ENCODE data around the gene RNASE12. TPM values are rescaled to one million over a fixed set of nuclear protein-coding genes. Genes with fewer than 3 reads are reported as not detected.

Gene RNASE12
- total and polyA plus RNA-seq, 9 of the 15 experiments (the other 6 are each of a cell fraction or from before 2014, with no cell fraction given) = 0.24 TPM; not detected in 8

- no peak for TF ChIP-seq ZBTB11 (CRISPR knock-in tag; IDR thresholded peaks at IDR 0.05)
- peak; percentile 48; the same call in 1 of the 2 replicates for TF ChIP-seq NFIC (IDR thresholded peaks at IDR 0.05)
- no peak for TF ChIP-seq PCBP1 (IDR thresholded peaks at IDR 0.05; ENCODE audit: low read depth, low read length, poor library complexity, severe bottlenecking)
- no peak for TF ChIP-seq ZNF449 (CRISPR knock-in tag; IDR thresholded peaks at IDR 0.05)
- TF ChIP-seq TAL1 (IDR thresholded peaks at IDR 0.05) = peak; percentile 77
- TF ChIP-seq MCM7 (IDR thresholded peaks at IDR 0.05) = no peak
- TF ChIP-seq, protein P1, sequence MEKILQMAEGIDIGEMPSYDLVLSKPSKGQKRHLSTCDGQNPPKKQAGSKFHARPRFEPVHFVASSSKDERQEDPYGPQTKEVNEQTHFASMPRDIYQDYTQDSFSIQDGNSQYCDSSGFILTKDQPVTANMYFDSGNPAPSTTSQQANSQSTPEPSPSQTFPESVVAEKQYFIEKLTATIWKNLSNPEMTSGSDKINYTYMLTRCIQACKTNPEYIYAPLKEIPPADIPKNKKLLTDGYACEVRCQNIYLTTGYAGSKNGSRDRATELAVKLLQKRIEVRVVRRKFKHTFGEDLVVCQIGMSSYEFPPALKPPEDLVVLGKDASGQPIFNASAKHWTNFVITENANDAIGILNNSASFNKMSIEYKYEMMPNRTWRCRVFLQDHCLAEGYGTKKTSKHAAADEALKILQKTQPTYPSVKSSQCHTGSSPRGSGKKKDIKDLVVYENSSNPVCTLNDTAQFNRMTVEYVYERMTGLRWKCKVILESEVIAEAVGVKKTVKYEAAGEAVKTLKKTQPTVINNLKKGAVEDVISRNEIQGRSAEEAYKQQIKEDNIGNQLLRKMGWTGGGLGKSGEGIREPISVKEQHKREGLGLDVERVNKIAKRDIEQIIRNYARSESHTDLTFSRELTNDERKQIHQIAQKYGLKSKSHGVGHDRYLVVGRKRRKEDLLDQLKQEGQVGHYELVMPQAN (IDR thresholded peaks at IDR 0.05; ENCODE audit: borderline replicate concordance) = no peak
- TF ChIP-seq ZNF57 (CRISPR knock-in tag; IDR thresholded peaks at IDR 0.05) = no peak
- no peak for TF ChIP-seq PHB2 (IDR thresholded peaks at IDR 0.05; ENCODE audit: low read depth)
- peak; percentile 68; the same call in 1 of the 2 replicates for TF ChIP-seq DPF2 (IDR thresholded peaks at IDR 0.05)
- TF ChIP-seq SMARCE1 (IDR thresholded peaks at IDR 0.05) = peak; percentile 40; the same call in 1 of the 2 replicates
- TF ChIP-seq NCOA1 (IDR thresholded peaks at IDR 0.05; ENCODE audit: low read depth) = no peak
- TF ChIP-seq ESRRA (IDR thresholded peaks at IDR 0.05; ENCODE audit: borderline replicate concordance, low read depth) = no peak
- no peak for TF ChIP-seq ZNF778 (CRISPR knock-in tag; IDR thresholded peaks at IDR 0.05)
- TF ChIP-seq, protein P2, sequence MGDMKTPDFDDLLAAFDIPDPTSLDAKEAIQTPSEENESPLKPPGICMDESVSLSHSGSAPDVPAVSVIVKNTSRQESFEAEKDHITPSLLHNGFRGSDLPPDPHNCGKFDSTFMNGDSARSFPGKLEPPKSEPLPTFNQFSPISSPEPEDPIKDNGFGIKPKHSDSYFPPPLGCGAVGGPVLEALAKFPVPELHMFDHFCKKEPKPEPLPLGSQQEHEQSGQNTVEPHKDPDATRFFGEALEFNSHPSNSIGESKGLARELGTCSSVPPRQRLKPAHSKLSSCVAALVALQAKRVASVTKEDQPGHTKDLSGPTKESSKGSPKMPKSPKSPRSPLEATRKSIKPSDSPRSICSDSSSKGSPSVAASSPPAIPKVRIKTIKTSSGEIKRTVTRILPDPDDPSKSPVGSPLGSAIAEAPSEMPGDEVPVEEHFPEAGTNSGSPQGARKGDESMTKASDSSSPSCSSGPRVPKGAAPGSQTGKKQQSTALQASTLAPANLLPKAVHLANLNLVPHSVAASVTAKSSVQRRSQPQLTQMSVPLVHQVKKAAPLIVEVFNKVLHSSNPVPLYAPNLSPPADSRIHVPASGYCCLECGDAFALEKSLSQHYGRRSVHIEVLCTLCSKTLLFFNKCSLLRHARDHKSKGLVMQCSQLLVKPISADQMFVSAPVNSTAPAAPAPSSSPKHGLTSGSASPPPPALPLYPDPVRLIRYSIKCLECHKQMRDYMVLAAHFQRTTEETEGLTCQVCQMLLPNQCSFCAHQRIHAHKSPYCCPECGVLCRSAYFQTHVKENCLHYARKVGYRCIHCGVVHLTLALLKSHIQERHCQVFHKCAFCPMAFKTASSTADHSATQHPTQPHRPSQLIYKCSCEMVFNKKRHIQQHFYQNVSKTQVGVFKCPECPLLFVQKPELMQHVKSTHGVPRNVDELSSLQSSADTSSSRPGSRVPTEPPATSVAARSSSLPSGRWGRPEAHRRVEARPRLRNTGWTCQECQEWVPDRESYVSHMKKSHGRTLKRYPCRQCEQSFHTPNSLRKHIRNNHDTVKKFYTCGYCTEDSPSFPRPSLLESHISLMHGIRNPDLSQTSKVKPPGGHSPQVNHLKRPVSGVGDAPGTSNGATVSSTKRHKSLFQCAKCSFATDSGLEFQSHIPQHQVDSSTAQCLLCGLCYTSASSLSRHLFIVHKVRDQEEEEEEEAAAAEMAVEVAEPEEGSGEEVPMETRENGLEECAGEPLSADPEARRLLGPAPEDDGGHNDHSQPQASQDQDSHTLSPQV (IDR thresholded peaks at IDR 0.05) = no peak
- TF ChIP-seq, protein P3, sequence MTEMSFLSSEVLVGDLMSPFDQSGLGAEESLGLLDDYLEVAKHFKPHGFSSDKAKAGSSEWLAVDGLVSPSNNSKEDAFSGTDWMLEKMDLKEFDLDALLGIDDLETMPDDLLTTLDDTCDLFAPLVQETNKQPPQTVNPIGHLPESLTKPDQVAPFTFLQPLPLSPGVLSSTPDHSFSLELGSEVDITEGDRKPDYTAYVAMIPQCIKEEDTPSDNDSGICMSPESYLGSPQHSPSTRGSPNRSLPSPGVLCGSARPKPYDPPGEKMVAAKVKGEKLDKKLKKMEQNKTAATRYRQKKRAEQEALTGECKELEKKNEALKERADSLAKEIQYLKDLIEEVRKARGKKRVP (CRISPR knock-in tag; IDR thresholded peaks at IDR 0.05) = no peak
- no peak for TF ChIP-seq HLTF (IDR thresholded peaks at IDR 0.05)
- TF ChIP-seq ZNF507 (tag; conservative IDR thresholded peaks at IDR 0.05) = no peak
Observed at GRCh38 chr14:20568393-20568792, 22.8 kb downstream of the RNASE12 start (continued).

Data from K562 (cell line).